HL-60 (cell line): ENCODE measurements around the gene BCL2L1.

Experiments
- DNase-seq, 2 experiments: peaks; one replicate each; pipeline ENCODE4 v3.0.0-alpha.2; 2010 to 2020; ENCODE audit warnings: low read depth in 1 of 2, low spot score in 1 of 2
- H3K27ac ChIP-seq: fragments of 250-450 bp; sonication (Bioruptor Pico); replicated peaks from 2 replicates; pipeline ENCODE4 v1.5.1; 2020; ENCODE audit warnings: mild to moderate bottlenecking, moderate library complexity
- H3K27me3 ChIP-seq: fragments of 250-450 bp; sonication (Bioruptor Pico); 2 replicates; pipeline ENCODE4 v1.5.1; 2021; ENCODE audit warnings: mild to moderate bottlenecking, moderate library complexity; ENCODE audit not compliant: insufficient read depth, poor library complexity, severe bottlenecking
- H3K4me3 ChIP-seq: replicated peaks from 2 replicates; pipeline ENCODE4 v1.5.1; 2011; ENCODE audit warnings: mild to moderate bottlenecking, control low read depth, low read length; ENCODE audit not compliant: insufficient read depth
- CTCF ChIP-seq: IDR thresholded peaks from one replicate; pipeline ENCODE4 v1.5.1; 2011; ENCODE audit warnings: low read length, control low read depth, inconsistent platforms; ENCODE audit not compliant: insufficient read depth
- GABPA ChIP-seq: IDR thresholded peaks from 2 replicates; pipeline ENCODE4 v1.6.1; 2012; ENCODE audit warnings: low read depth
- POLR2AphosphoS5 ChIP-seq: IDR thresholded peaks from 2 replicates; pipeline ENCODE4 v1.6.1; 2012; ENCODE audit warnings: low read depth
- REST ChIP-seq: IDR thresholded peaks from 2 replicates; pipeline ENCODE4 v1.6.1; 2012; ENCODE audit warnings: low read depth; ENCODE audit not compliant: insufficient replicate concordance
- SPI1 ChIP-seq: IDR thresholded peaks from 2 replicates; pipeline ENCODE4 v1.6.1; 2012; ENCODE audit warnings: low read depth, mild to moderate bottlenecking, borderline replicate concordance

Gene BCL2L1

DNA sequence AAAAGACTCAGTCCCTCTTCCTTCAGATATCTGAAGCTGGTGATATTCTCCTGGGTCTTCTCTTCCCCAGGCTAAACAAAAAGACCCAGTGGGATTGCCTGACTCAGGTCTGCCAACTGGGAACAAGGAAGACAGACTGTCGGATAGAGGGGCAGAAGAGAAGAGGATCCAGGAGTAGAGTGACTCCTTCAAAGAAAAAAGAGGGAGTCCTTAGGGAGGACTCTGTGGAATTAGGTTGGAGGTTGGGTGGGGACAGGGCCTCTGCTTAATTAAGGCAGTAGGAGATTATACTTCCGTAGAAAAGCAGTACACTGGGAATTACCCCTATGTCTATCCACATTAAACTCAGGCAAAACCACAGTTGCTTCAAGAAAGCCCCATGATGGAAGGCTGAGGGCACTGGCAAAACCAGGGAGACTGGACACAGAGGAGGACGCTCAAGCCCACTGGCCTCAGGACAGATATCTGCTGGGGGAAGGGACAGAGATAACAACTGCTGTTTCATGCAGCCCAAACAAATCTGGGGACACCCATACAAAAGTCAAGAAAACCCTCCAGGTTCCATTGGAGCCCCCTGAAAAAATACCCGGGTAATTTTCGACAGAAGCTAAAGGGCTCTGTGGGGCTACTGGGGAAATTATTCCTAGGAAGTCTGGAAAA lies 5.7 kb downstream of the BCL2L1 start:
- H3K27ac ChIP-seq, result no peak overlapping the region
- no peak for DNase-seq
- no peaks in the 10 kb centered on the region for H3K27me3 ChIP-seq
- TF ChIP-seq REST (no peak), SPI1 (no peak), GABPA (no peak), CTCF (no peak), POLR2AphosphoS5 (no peak)
- H3K4me3 ChIP-seq, result no peak overlapping the region

- no peak for TF ChIP-seq CTCF
- TF ChIP-seq GABPA, result no peak
- no peak for TF ChIP-seq POLR2AphosphoS5
- TF ChIP-seq REST, result no peak
- TF ChIP-seq SPI1, result no peak
- Histone ChIP-seq H3K4me3 (no peak overlapping the region), H3K27ac (no peak overlapping the region), H3K27me3 (no peaks in the 10 kb centered on the region)
- no peak for DNase-seq
Measured at GRCh38 chr20:31716351-31716750, 6.3 kb downstream of the BCL2L1 start.

- H3K27ac ChIP-seq, result no peak overlapping the region
- DNase-seq, result no peak
- H3K27me3 ChIP-seq, result no peaks in the 10 kb centered on the region
- TF ChIP-seq SPI1 (no peak), REST (no peak), POLR2AphosphoS5 (no peak), CTCF (no peak), GABPA (no peak)
- no peak overlapping the region for H3K4me3 ChIP-seq
Measured at GRCh38 chr20:31715766-31716165, 6.9 kb downstream of the BCL2L1 start.
